Lower leg skin (tissue), 4 donors: ENCODE results near the gene OR11G2. TPM values are rescaled to one million over a fixed set of nuclear protein-coding genes. Genes with fewer than 3 reads are reported as not detected.
"Not testable (repeated sequence)": the region's sequence is repeated elsewhere in the genome, so short reads cannot be mapped to it uniquely, and the experiment has no call there.

ENCODE experiments used
- DNase-seq, 2 donors: peaks; one replicate each; pipeline ENCODE4 v3.0.0-alpha.2; 2019; ENCODE audit warnings: low spot score in 2 of 2
- H3K4me3 ChIP-seq: fragments of 200-600 bp; sonication (generic); 2 replicates; pipeline ENCODE4 v1.5.1; 2017; ENCODE audit warnings: mild to moderate bottlenecking, low read depth; ENCODE audit not compliant: poor library complexity, severe bottlenecking
- CTCF ChIP-seq, 3 donors: fragments of 450-650 bp; IDR thresholded peaks; one replicate each; pipeline ENCODE4 v1.5.1; 2016; ENCODE audit warnings: antibody characterized with exemption in 3 of 3, mild to moderate bottlenecking in 3 of 3, moderate library complexity in 2 of 3
- POLR2A ChIP-seq, 2 donors: fragments of 450-650 bp; IDR thresholded peaks; one replicate each; pipeline ENCODE4 v1.6.1; 2016 to 2017; ENCODE audit warnings: antibody characterized with exemption in 2 of 2, mild to moderate bottlenecking in 1 of 2, moderate library complexity in 1 of 2
- WGBS, 2 donors: methylation state at CpG; one replicate each; pipeline ENCODE4 v1.1.5; 2018; 5-methylcytosine and 5-hydroxymethylcytosine counted together
- intact Hi-C: fragments of 100-400 bp; cut with DNase I; formaldehyde crosslinking; loops from one replicate; pipeline ENCODE4 v1.15.0; 2023; ENCODE audit warnings: low total_unique reads
- total RNA-seq, 4 donors: library from RNA; depleted of rRNA; stranded (reverse); fragments of >200 nt; gene quantifications; one replicate each; pipeline ENCODE4 v1.1.0, GENCODE V29; 2016

Gene OR11G2
- total RNA-seq, result not detected

DNA sequence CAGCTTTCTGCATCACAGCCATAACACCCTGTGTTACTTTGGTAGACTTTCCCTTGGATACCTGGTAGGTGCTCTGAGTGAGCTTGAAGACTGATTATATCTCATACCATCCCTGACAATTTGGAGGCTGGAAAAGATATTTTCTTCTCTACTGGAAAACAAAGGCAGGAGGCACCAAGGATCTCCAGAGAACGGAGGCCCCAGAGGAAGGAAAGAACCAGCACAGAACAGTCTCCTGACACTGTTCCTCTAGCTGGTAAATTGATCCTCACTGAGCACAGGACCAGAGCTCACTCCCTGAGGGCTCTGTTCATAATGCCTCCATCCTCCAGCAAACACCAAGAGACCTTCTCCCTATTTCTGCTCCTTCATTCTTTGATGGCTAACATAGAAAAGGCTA is at the start of gene OR11G2:
Gene OR11G2, plus strand, starts transcription at position 301 of the 400 bp plus-strand sequence. CDS start 6,542 bp downstream, outside the sequence.
- DNase-seq, result no peak
- WGBS, 2 donors, result 48 to 65% methylated on average over 1 of the region's 1 CpG
- H3K4me3 ChIP-seq, result no peak within 1 kb of the TSS
- TF ChIP-seq CTCF (IDR thresholded peaks at IDR 0.05) (no peak), POLR2A (IDR thresholded peaks at IDR 0.05) (no peak)
- intact Hi-C loops, result no loop called here

DNA sequence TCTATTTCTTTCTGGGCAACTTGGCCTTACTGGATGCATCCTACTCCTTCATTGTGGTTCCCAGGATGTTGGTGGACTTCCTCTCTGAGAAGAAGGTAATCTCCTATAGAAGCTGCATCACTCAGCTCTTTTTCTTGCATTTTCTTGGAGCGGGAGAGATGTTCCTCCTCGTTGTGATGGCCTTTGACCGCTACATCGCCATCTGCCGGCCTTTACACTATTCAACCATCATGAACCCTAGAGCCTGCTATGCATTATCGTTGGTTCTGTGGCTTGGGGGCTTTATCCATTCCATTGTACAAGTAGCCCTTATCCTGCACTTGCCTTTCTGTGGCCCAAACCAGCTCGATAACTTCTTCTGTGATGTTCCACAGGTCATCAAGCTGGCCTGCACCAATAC is 46.8 kb upstream of the OR11G2 start:
- DNase-seq, result no peak
- 27 to 31% methylated on average over 7 of the region's 7 CpGs for WGBS, 2 donors
- intact Hi-C loops, result no loop called here
- H3K4me3 ChIP-seq, result no peak overlapping the region
- TF ChIP-seq CTCF (IDR thresholded peaks at IDR 0.05) (no peak), POLR2A (IDR thresholded peaks at IDR 0.05) (no peak)

- DNase-seq, result no peak
- H3K4me3 ChIP-seq, result no peak overlapping the region
- WGBS, 2 donors, result 39 to 42% methylated on average over 1 of the region's 1 CpG
- intact Hi-C loops, result no loop called here
- TF ChIP-seq CTCF (IDR thresholded peaks at IDR 0.05) (no peak), POLR2A (IDR thresholded peaks at IDR 0.05) (no peak)
Measured at GRCh38 chr14:20144820-20145219, 45.9 kb upstream of the OR11G2 start.

DNA sequence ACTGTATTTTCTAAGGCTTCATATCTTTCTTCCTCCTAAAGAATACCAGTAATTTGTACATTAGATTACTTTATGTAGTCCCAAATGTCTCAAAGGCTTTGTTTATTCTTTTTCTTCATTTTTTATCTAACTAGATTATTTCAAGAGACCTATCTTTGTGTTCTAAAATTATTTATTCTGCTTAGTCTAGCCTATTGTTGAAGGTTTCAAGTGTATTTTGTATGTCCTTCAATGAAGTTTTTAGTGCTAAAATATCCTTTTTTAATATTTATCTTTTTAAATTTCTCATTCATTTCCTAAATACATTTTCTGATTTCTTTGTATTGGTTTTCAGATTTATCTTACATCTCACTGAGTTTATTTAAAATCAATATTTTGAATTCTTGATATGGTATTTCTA is 26.2 kb upstream of the OR11G2 start:
- TF ChIP-seq POLR2A (IDR thresholded peaks at IDR 0.05), result no peak
- no peak for TF ChIP-seq CTCF (IDR thresholded peaks at IDR 0.05)
- H3K4me3 ChIP-seq, result no peak overlapping the region
- intact Hi-C loops, result no loop called here
- no peak for DNase-seq

DNA sequence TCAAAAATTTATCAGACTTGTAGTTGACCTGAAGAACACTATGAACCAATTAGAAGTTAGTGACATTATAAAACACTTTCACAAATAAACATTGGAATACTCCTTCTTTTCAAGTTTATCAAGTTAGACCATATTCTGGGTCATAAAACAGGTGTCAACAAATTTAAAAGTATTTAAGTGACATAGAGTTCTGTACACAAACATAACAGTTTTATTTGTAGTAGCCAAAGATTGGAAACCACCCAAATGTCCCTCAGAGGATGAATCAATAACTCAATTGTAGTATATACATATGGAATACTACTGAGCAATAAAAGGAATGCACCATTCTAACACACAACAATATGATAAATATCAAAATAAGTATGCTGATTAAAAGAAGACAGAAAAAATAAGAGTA is 23.6 kb upstream of the OR11G2 start:
- intact Hi-C loops, result no loop called here

GRCh38 chr14:20169852-20170251 is 20.8 kb upstream of the OR11G2 start:
- intact Hi-C loops, H3K4me3 ChIP-seq, DNase-seq: not testable (repeated sequence)

More for the DNA sequence above, 23.6 kb upstream of the OR11G2 start:
- DNase-seq, result no peak
- TF ChIP-seq CTCF (IDR thresholded peaks at IDR 0.05), result no peak
- no peak overlapping the region for H3K4me3 ChIP-seq

GRCh38 chr14:20174205-20174604 is 16.5 kb upstream of the OR11G2 start:
- DNase-seq, H3K4me3 ChIP-seq, intact Hi-C loops: not testable (repeated sequence)
